Measurements from ENCODE around the gene LRP1B.

GRCh38 chr2:141710589-141711239, 420.1 kb downstream of the LRP1B start:
- TF ChIP-seq CTCF (IDR thresholded peaks at IDR 0.05; ENCODE audit: poor library complexity, severe bottlenecking) (no peak), EZH2 (IDR thresholded peaks at IDR 0.05; ENCODE audit: borderline replicate concordance, insufficient read depth, low read length, poor library complexity, severe bottlenecking) (no peak), SMC3 (conservative IDR thresholded peaks at IDR 0.05; ENCODE audit: poor library complexity) (no peak)

Data from neural cell (in vitro differentiated cells).